ENCODE data around the gene TMEM178A.

GRCh38 chr2:39728941-39729351, 63.2 kb downstream of the TMEM178A start:
- TF ChIP-seq, protein P1, sequence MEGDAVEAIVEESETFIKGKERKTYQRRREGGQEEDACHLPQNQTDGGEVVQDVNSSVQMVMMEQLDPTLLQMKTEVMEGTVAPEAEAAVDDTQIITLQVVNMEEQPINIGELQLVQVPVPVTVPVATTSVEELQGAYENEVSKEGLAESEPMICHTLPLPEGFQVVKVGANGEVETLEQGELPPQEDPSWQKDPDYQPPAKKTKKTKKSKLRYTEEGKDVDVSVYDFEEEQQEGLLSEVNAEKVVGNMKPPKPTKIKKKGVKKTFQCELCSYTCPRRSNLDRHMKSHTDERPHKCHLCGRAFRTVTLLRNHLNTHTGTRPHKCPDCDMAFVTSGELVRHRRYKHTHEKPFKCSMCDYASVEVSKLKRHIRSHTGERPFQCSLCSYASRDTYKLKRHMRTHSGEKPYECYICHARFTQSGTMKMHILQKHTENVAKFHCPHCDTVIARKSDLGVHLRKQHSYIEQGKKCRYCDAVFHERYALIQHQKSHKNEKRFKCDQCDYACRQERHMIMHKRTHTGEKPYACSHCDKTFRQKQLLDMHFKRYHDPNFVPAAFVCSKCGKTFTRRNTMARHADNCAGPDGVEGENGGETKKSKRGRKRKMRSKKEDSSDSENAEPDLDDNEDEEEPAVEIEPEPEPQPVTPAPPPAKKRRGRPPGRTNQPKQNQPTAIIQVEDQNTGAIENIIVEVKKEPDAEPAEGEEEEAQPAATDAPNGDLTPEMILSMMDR (IDR thresholded peaks at IDR 0.05) = peak; percentile 51 to 67 (median 54)
- TF ChIP-seq POLR2AphosphoS5 (IDR thresholded peaks at IDR 0.05) = no peak

Data from transverse colon (tissue), 4 donors.